HEK293 (cell line): ENCODE data around the gene NTN5.

ENCODE experiments used
- CTCF ChIA-PET: fragments of 350-600 bp; formaldehyde crosslinking; extraction: SDS; loops from one replicate; lab custom pipeline; 2021; ENCODE audit warnings: antibody characterized with exemption; lab: Yijun Ruan, JAX
- POLR2A ChIA-PET: fragments of 300-600 bp; formaldehyde crosslinking; extraction: SDS; loops from one replicate; lab custom pipeline; 2020; ENCODE audit warnings: antibody characterized with exemption, inconsistent platforms; lab: Yijun Ruan, JAX
- H3K27ac ChIP-seq: fragments of 200-500 bp; sonication (Bioruptor generic); 2 replicates; pipeline ENCODE4 v1.5.1; 2014; ENCODE audit warnings: low read depth, low read length, control low read depth, inconsistent platforms; ENCODE audit errors: extremely low read depth
- H3K36me3 ChIP-seq, 2 experiments: fragments of 200-500 bp in 1 of 2; sonication (Bioruptor generic) in 1 of 2; 1 replicate in 1 of 2; 2 replicates in 1 of 2; pipeline ENCODE4 v1.5.1; 2014 to 2017; ENCODE audit warnings: inconsistent platforms in 2 of 2, low read length in 2 of 2; ENCODE audit not compliant: control insufficient read depth in 2 of 2, insufficient read depth in 1 of 2
- H3K4me1 ChIP-seq: fragments of 200-500 bp; sonication (Bioruptor generic); 2 replicates; pipeline ENCODE4 v1.5.1; 2014; ENCODE audit warnings: mild to moderate bottlenecking, low read length, inconsistent platforms; ENCODE audit not compliant: control insufficient read depth, insufficient read depth
- H3K4me3 ChIP-seq: 2 replicates; pipeline ENCODE4 v1.5.1; 2011; ENCODE audit warnings: low read depth, mild to moderate bottlenecking, control low read depth, low read length, moderate library complexity
- H3K9me3 ChIP-seq: fragments of 200-500 bp; sonication (Bioruptor generic); 2 replicates; pipeline ENCODE4 v1.5.1; 2014; ENCODE audit warnings: low read depth, low read length, inconsistent platforms; ENCODE audit not compliant: control insufficient read depth, insufficient read depth
- FEZF1 ChIP-seq: fragments of 450-650 bp; formaldehyde crosslinking; IDR thresholded peaks from 2 replicates; pipeline ENCODE4 v1.5.1; 2016; ENCODE audit warnings: missing biosample characterization, missing genetic modification characterization
- IKZF3 ChIP-seq: fragments of 450-650 bp; IDR thresholded peaks from 2 replicates; pipeline ENCODE4 v1.5.0; 2018; ENCODE audit warnings: missing biosample characterization, mild to moderate bottlenecking, missing genetic modification characterization, moderate library complexity
- SETDB1 ChIP-seq: IDR thresholded peaks from one replicate; pipeline ENCODE4 v1.6.1; 2017; ENCODE audit warnings: mild to moderate bottlenecking, low read length, moderate library complexity, mixed read lengths; ENCODE audit not compliant: insufficient read length
- SP7 ChIP-seq: fragments of 450-650 bp; formaldehyde crosslinking; IDR thresholded peaks from 2 replicates; pipeline ENCODE4 v1.5.1; 2016; ENCODE audit warnings: missing biosample characterization, missing genetic modification characterization
- TRIM28 ChIP-seq: IDR thresholded peaks from 2 replicates; pipeline ENCODE4 v1.6.1; 2011; ENCODE audit warnings: low read length, control low read depth, borderline replicate concordance
- ZNF133 ChIP-seq: fragments of 450-650 bp; formaldehyde crosslinking; IDR thresholded peaks from 2 replicates; pipeline ENCODE4 v1.5.1; 2016; ENCODE audit warnings: missing biosample characterization, missing genetic modification characterization
- ZNF138 ChIP-seq: fragments of 450-650 bp; formaldehyde crosslinking; IDR thresholded peaks from 2 replicates; pipeline ENCODE4 v1.5.1; 2016; ENCODE audit warnings: missing biosample characterization, missing genetic modification characterization, borderline replicate concordance
- ZNF23 ChIP-seq: fragments of 450-650 bp; formaldehyde crosslinking; IDR thresholded peaks from 2 replicates; pipeline ENCODE4 v1.5.1; 2016; ENCODE audit warnings: missing biosample characterization, missing genetic modification characterization, borderline replicate concordance
- ZNF324 ChIP-seq: fragments of 450-650 bp; formaldehyde crosslinking; IDR thresholded peaks from 2 replicates; pipeline ENCODE4 v1.5.1; 2016; ENCODE audit warnings: missing biosample characterization, missing genetic modification characterization
- ZNF341 ChIP-seq: fragments of 450-650 bp; formaldehyde crosslinking; IDR thresholded peaks from 2 replicates; pipeline ENCODE4; 2016; ENCODE audit warnings: low read depth, missing biosample characterization, missing genetic modification characterization
- ZNF37A ChIP-seq: fragments of 450-650 bp; IDR thresholded peaks from 2 replicates; pipeline ENCODE4 v1.5.1; 2018; ENCODE audit warnings: missing biosample characterization, missing genetic modification characterization
- ZNF423 ChIP-seq: fragments of 450-650 bp; formaldehyde crosslinking; IDR thresholded peaks from 2 replicates; pipeline ENCODE4 v1.5.1; 2016; ENCODE audit warnings: missing biosample characterization, missing genetic modification characterization
- ZNF549 ChIP-seq: fragments of 450-650 bp; IDR thresholded peaks from 2 replicates; pipeline ENCODE4 v1.5.1; 2018; ENCODE audit warnings: missing biosample characterization, missing genetic modification characterization, mild to moderate bottlenecking, inconsistent platforms, moderate library complexity
- ZNF626 ChIP-seq: fragments of 450-650 bp; sonication (Bioruptor Pico); formaldehyde crosslinking; IDR thresholded peaks from 2 replicates; pipeline ENCODE4 v1.5.1; 2018; ENCODE audit warnings: missing biosample characterization, missing genetic modification characterization, inconsistent platforms
- ZNF658 ChIP-seq: fragments of 450-650 bp; formaldehyde crosslinking; IDR thresholded peaks from 2 replicates; pipeline ENCODE4; 2016; ENCODE audit warnings: missing biosample characterization, missing genetic modification characterization
- ZXDB ChIP-seq: fragments of 450-650 bp; formaldehyde crosslinking; IDR thresholded peaks from 2 replicates; pipeline ENCODE4 v1.5.1; 2016; ENCODE audit warnings: missing biosample characterization, missing genetic modification characterization
- TF ChIP-seq, protein P1 (sequence below): fragments of 450-650 bp; formaldehyde crosslinking; IDR thresholded peaks from 2 replicates; pipeline ENCODE4 v1.5.1; 2016; ENCODE audit warnings: missing biosample characterization, missing genetic modification characterization, borderline replicate concordance
- TF ChIP-seq, protein P2 (sequence below): fragments of 450-650 bp; formaldehyde crosslinking; conservative IDR thresholded peaks from 2 replicates; pipeline ENCODE4 v1.5.1; 2016; ENCODE audit warnings: low read depth, missing biosample characterization, missing genetic modification characterization
- TF ChIP-seq, protein P3 (sequence below): fragments of 450-650 bp; formaldehyde crosslinking; IDR thresholded peaks from 2 replicates; pipeline ENCODE4 v1.5.1; 2016; ENCODE audit warnings: missing biosample characterization, missing genetic modification characterization
- TF ChIP-seq, protein P4 (sequence below): fragments of 450-650 bp; formaldehyde crosslinking; IDR thresholded peaks from 2 replicates; pipeline ENCODE4 v1.5.1; 2016; ENCODE audit warnings: missing biosample characterization, missing genetic modification characterization
- TF ChIP-seq, protein P5 (sequence below): fragments of 450-650 bp; formaldehyde crosslinking; IDR thresholded peaks from 2 replicates; pipeline ENCODE4 v1.5.1; 2017; ENCODE audit warnings: missing biosample characterization, missing genetic modification characterization

NTN5 gene

DNA sequence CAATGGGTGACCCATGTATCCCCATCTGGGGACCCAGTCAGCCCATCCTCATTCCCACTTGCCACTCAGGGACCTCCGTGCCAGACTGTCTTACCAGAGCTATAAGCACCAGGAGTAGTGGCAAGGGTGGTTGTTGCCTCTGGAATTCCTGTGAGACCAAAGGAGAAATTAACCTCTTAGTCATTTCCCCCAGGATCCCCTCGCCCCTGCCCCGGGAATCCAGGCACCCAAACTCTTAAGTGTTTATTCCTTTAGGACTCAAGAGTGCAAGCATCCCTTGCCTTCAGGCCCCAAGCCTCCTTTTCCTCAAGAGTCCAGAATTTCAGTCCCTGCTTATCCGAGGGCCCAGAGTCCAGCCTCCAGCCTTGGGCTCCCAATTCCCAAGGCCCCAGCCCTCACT lies 9.2 kb downstream of the NTN5 start (continued):
- TF ChIP-seq, protein P1, sequence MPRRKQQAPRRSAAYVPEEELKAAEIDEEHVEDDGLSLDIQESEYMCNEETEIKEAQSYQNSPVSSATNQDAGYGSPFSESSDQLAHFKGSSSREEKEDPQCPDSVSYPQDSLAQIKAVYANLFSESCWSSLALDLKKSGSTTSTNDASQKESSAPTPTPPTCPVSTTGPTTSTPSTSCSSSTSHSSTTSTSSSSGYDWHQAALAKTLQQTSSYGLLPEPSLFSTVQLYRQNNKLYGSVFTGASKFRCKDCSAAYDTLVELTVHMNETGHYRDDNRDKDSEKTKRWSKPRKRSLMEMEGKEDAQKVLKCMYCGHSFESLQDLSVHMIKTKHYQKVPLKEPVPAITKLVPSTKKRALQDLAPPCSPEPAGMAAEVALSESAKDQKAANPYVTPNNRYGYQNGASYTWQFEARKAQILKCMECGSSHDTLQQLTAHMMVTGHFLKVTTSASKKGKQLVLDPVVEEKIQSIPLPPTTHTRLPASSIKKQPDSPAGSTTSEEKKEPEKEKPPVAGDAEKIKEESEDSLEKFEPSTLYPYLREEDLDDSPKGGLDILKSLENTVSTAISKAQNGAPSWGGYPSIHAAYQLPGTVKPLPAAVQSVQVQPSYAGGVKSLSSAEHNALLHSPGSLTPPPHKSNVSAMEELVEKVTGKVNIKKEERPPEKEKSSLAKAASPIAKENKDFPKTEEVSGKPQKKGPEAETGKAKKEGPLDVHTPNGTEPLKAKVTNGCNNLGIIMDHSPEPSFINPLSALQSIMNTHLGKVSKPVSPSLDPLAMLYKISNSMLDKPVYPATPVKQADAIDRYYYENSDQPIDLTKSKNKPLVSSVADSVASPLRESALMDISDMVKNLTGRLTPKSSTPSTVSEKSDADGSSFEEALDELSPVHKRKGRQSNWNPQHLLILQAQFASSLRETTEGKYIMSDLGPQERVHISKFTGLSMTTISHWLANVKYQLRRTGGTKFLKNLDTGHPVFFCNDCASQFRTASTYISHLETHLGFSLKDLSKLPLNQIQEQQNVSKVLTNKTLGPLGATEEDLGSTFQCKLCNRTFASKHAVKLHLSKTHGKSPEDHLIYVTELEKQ (tag by site-specific recombination), result no peak
- no peak for TF ChIP-seq ZXDB (tag by site-specific recombination)

DNA sequence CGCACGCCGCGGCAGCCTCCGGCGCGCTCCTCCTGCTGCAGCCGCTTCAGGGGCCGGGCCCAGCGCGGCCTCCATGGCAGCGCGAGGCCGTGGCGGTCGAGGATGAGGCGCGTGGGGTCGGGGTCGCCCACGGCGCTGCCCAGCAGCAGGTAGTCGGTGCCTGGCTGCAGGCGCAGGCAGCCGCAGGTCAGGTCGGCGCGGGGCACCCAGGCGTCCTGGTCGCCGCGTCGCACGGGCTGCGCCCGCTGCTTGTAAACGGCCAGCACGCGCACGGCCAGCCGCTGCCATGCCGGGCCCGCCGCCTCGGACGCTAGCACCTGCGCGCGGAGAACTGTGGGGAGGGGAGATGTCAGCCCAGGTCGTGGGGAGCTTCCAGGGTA lies 11.1 kb downstream of the NTN5 start:
- CTCF ChIA-PET, result interaction anchor here (1.4 kb wide), 1 partner anchor 14 kb away, joined by 4 read pairs; no protein-coding TSS in a partner anchor
- Histone ChIP-seq H3K4me1 (peaks cover 2% of the 10 kb centered on the region), H3K9me3 (no peaks in the 10 kb centered on the region), H3K4me3 (no peak overlapping the region)
- no peak for TF ChIP-seq ZNF626 (tag by site-specific recombination)
- no peak for TF ChIP-seq ZXDB (tag by site-specific recombination)
- TF ChIP-seq FEZF1 (tag by site-specific recombination), result no peak
- no peak for TF ChIP-seq SP7 (tag by site-specific recombination)
- no peak for TF ChIP-seq ZNF324 (tag by site-specific recombination)
- TF ChIP-seq, protein P2, sequence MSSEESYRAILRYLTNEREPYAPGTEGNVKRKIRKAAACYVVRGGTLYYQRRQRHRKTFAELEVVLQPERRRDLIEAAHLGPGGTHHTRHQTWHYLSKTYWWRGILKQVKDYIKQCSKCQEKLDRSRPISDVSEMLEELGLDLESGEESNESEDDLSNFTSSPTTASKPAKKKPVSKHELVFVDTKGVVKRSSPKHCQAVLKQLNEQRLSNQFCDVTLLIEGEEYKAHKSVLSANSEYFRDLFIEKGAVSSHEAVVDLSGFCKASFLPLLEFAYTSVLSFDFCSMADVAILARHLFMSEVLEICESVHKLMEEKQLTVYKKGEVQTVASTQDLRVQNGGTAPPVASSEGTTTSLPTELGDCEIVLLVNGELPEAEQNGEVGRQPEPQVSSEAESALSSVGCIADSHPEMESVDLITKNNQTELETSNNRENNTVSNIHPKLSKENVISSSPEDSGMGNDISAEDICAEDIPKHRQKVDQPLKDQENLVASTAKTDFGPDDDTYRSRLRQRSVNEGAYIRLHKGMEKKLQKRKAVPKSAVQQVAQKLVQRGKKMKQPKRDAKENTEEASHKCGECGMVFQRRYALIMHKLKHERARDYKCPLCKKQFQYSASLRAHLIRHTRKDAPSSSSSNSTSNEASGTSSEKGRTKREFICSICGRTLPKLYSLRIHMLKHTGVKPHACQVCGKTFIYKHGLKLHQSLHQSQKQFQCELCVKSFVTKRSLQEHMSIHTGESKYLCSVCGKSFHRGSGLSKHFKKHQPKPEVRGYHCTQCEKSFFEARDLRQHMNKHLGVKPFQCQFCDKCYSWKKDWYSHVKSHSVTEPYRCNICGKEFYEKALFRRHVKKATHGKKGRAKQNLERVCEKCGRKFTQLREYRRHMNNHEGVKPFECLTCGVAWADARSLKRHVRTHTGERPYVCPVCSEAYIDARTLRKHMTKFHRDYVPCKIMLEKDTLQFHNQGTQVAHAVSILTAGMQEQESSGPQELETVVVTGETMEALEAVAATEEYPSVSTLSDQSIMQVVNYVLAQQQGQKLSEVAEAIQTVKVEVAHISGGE (tag by site-specific recombination), result no peak
- no peak for TF ChIP-seq ZNF138 (tag by site-specific recombination)
- TF ChIP-seq, protein P3, sequence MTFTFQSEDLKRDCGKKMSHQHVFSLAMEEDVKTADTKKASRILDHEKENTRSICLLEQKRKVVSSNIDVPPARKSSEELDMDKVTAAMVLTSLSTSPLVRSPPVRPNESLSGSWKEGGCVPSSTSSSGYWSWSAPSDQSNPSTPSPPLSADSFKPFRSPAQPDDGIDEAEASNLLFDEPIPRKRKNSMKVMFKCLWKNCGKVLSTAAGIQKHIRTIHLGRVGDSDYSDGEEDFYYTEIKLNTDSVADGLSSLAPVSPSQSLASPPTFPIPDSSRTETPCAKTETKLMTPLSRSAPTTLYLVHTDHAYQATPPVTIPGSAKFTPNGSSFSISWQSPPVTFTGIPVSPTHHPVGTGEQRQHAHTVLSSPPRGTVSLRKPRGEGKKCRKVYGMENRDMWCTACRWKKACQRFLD (tag by site-specific recombination), result no peak
- no peak for TF ChIP-seq ZNF658 (tag by site-specific recombination)
- TF ChIP-seq ZNF423, result no peak
- no peak for TF ChIP-seq ZNF37A (tag by site-specific recombination)
- TF ChIP-seq, all 188 proteins: peak for 0
- no peak overlapping the region for H3K27ac ChIP-seq
- POLR2A ChIA-PET, result no interaction called here
- H3K36me3 ChIP-seq, result no peaks in the 10 kb centered on the region

DNA sequence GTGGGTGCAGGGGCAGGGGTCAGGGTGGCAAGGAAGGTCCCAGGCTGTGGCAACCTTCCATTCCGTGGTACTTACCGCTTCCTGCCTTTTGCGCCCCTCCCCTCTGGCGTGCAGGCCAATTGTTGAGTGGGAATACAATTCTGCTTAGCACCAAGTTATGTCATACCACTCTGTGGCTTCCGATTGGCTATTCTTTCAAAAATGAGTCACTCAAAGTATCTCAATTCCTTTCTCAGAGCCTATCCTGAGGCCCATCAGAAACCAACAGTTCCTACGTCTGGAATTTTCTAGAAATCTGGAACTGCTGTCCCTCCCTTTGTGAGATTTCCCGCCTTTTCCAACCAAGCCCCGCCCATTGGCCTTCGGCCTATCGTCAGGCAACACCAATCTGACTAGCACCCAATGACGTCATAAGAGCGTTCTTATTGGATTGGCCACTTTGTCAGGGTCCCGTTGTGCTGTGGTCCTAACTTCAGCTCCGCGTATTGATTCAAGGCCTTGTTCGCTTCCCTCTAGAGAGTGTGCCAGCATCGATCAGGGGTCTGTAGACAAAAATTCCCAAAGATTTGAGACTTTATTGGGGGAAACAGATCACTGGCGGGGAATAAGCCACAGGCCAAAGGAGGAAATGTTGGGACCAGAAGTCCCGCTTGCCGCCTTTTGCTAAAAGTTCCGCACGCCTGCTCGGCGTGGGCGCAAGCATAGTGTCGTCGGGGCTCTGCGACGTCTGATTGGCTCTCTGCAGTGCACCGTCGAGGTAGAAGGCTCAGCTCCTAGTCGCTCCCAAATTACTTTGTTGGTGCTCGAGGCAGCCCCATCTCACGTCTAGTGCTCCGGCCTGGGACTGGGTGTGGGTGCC lies 11.7 kb downstream of the NTN5 start:
- peak overlapping the region; percentile 17; the same call in 1 of the 2 replicates for H3K27ac ChIP-seq
- ChIA-PET POLR2A (no interaction called here), CTCF (no interaction called here)
- 0 out of 2 replicates have a peak, but pooled peaks have one; percentile 11 for TF ChIP-seq SP7 (tag by site-specific recombination)
- TF ChIP-seq ZNF23 (tag by site-specific recombination), result no peak
- TF ChIP-seq, protein P4, sequence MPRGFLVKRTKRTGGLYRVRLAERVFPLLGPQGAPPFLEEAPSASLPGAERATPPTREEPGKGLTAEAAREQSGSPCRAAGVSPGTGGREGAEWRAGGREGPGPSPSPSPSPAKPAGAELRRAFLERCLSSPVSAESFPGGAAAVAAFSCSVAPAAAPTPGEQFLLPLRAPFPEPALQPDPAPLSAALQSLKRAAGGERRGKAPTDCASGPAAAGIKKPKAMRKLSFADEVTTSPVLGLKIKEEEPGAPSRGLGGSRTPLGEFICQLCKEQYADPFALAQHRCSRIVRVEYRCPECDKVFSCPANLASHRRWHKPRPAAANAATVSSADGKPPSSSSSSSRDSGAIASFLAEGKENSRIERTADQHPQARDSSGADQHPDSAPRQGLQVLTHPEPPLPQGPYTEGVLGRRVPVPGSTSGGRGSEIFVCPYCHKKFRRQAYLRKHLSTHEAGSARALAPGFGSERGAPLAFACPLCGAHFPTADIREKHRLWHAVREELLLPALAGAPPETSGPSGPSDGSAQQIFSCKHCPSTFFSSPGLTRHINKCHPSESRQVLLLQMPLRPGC (tag by site-specific recombination), result no peak
- TF ChIP-seq ZNF626 (tag by site-specific recombination), result no peak
- TF ChIP-seq IKZF3, result peak; percentile 54
- TF ChIP-seq SETDB1, result peak; percentile 60
- TF ChIP-seq ZNF133 (tag by site-specific recombination), result no peak
- TF ChIP-seq, protein P5, sequence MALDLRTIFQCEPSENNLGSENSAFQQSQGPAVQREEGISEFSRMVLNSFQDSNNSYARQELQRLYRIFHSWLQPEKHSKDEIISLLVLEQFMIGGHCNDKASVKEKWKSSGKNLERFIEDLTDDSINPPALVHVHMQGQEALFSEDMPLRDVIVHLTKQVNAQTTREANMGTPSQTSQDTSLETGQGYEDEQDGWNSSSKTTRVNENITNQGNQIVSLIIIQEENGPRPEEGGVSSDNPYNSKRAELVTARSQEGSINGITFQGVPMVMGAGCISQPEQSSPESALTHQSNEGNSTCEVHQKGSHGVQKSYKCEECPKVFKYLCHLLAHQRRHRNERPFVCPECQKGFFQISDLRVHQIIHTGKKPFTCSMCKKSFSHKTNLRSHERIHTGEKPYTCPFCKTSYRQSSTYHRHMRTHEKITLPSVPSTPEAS (tag by site-specific recombination), result no peak
- 0 out of 2 replicates have a peak, but pooled peaks have one; percentile 35 for TF ChIP-seq TRIM28
- TF ChIP-seq ZNF549 (tag by site-specific recombination), result peak; percentile 88
- TF ChIP-seq ZNF341 (tag by site-specific recombination), result peak; percentile 60

More for the DNA sequence above, 11.7 kb downstream of the NTN5 start:
- no peaks in the 10 kb centered on the region for H3K9me3 ChIP-seq
- H3K4me1 ChIP-seq, result peaks cover 3% of the 10 kb centered on the region
- no peak overlapping the region for H3K4me3 ChIP-seq
- no peaks in the 10 kb centered on the region for H3K36me3 ChIP-seq
